ENCODE data around the gene CPT1C.
A peak's percentile ranks its signal among the peaks of the same experiment; 100 is the strongest.

The CPT1C gene

DNA sequence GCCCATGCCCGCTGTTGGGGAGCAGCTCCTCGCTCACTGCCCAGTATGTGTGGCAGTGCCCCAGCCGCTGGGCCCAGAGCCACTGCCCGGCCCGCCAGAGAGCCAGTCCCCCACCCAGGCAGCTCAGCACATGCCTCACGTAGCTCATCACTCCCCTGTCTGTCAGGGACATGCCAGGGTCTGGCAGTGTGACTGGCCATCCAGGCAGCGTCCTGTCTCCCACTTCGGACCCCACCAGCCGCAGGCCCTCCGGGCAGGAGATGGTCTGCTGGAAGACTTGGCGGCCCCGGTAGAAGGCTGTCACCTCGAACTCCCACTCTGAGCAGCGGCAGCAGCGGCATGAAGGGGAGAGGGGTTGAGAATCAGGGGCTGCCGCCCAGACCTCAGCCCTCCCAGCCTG lies 28.9 kb upstream of the CPT1C start:
- no peak for DNase-seq

DNA sequence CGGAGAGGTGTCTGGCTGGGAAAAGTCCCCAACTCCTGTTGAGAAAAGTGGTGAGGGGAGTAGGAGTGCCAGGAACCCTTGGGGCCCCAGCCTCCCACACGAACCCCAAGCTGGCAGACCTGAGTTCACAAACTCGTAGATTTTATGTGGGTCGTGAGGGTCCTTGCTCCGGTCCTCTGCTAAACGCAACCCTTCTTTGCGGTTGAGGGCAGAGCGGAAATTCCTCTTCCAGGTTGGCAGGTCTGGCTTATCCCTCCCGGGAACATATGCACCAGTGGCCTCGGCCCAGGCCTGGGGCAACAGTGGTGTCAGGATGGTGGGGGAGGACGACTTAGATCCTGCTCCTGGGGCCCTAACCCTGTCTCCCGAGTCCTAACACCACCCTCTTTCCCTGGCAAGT lies 27.7 kb upstream of the CPT1C start:
- no peak for DNase-seq

DNA sequence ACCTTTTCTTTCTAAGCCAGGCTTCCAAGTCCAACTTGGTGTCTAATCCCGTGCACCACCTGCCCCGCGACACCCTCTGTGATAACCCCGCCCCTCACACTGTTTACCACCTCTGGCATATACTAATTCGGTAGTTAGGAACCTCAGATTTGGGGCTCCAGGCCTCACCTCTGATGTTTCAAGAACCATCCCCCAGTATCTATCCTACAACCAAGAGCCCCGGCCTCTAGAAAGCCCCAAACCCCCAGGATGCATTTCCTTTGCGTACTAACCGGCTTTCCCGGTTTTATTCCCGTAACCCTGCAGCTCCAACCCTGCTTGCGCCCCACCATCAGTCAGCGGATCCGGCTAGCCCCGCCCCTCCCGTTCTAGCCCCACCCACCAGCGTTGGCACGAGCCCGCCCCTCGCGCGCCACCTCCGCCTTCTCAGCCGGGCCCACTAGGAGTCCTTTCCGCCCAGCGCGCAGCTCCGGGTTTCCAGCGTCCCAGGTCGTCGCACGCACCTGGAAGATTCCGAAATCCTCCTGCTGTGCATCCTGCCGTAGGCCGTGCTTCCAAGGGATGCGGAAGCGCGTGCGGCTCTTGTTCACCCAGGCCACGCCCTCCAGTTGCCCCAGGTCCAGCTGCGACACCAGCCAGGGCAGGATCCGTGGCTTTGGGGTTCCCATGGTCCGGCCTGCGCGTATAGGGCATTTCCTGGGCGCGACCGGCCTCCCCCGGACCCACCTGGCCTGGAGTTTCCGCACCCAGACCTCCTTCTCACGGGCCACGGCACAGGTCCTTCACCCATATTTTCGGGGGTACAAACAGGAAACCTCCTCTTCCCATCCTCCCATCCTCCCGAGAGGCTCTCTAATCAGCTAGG lies 26.5 kb upstream of the CPT1C start:
- peak; percentile 80 for DNase-seq

DNA sequence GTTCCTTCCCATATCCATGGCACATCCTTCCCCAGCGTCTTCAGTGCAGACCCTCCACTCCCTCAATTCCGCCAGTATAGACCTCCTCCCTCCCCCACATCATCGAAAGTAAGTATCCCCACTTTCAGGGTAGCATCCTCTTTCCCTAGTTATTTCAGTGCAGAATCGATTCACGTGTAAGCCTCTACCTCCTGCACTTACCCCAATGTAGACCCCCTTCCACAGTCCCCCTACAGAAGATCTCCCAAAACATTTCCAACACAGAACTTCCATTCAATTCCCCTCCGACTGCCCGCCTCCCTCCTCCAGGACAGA lies 25.9 kb upstream of the CPT1C start:
- DNase-seq: no peak

DNA sequence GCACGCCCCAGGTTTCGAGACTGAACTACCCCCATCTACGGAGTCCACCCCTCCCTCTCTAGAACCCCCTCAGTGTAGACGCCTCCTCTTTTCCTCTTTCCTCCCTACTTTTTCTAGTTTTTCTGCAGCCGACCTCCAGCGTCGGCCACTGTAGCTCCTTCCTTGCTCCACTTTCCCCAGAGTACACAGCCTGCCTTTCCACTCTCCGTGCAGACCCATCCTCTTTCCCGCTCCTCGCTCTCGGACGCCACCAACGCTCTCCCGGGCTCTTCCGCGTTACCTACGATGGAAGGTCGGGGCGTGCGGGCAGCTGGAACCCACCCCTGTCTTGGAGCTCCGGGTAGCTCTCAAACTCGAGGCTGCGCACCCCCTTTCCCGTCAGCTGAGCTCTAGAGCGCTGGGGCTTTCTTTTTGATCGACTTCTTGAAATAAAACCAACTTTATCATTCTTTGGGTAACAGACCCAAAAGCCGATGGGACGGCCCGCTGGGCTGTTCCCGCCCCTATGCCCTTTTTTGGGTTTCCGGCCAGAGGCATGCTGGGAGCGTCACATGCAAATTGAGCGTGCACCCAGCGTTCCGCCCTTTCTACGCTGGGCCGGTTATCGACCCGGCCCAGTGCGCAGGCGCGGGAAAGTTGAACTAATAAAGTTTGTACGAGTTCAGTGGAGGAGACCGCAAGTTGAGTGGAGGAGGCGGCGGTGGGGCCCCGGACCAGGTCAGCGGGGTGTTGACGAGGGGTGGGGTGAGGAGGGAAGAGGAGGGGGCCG lies 25.4 kb upstream of the CPT1C start, which contains the start of the genes BCL2L12 and IRF3:
Gene BCL2L12, plus strand, starts transcription at position 583 of the 769 bp plus-strand sequence. CDS start 760 bp downstream, outside the sequence.
Gene IRF3, minus strand, starts transcription at position 507 of the 769 bp plus-strand sequence. CDS start 1,019 bp downstream, outside the sequence.
- peak; percentile 89 for DNase-seq

DNA sequence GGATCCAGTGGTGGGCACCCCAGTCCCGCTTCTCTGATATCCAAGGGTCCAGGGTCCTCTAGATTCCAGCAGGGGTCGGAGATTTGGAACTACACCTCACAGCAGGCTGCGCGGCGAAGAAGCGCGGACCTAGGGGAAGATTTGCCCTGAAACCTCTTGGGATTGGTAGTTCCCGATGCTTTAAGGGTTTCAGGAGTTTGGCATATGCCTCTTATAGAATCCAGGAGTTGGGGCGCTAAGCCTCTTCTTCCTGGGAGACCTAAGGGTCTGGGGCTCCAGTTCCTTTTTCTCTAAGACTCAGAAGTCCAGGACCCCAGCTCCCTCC lies 24.8 kb upstream of the CPT1C start:
- no peak for DNase-seq

DNA sequence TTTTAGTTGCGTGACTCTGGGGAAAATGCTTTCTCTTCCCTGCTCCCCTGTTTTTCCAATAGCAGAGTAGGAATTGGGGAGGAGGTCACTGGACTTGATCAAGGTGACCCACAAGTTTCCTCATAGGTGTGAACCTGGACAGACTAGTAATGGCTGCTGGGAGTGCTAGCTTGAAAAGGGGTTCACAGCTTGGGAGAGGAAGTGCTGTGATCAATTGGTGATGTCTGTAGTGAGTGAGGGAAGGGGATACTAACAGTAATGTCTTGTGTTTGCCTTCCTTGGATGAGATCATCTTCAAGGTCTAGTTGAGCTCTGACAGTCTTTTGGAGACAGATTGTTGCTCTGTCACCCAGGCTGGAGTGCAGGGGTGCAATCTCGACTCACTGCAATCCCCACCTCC lies 23.4 kb upstream of the CPT1C start:
- DNase-seq: no peak

DNA sequence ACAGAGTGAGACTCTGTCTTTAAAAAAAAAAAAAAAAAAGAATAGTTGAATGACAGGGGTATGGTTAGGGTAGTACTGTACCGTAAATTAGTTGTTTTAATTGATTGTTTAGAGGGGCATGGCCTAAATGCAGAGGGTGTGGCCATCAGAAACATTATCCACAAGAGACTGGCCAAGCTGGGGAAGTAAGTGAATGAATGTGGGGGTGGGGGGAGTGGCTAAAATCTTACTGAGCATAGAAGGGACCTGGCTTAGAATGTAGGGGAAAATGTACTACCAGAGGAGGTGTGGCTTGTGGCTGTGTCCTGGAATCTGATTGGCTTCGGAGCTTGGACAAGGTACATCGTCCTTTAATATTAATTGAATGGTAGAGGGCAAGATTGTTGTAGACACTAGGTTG lies 21.4 kb upstream of the CPT1C start:
- DNase-seq: no peak

DNA sequence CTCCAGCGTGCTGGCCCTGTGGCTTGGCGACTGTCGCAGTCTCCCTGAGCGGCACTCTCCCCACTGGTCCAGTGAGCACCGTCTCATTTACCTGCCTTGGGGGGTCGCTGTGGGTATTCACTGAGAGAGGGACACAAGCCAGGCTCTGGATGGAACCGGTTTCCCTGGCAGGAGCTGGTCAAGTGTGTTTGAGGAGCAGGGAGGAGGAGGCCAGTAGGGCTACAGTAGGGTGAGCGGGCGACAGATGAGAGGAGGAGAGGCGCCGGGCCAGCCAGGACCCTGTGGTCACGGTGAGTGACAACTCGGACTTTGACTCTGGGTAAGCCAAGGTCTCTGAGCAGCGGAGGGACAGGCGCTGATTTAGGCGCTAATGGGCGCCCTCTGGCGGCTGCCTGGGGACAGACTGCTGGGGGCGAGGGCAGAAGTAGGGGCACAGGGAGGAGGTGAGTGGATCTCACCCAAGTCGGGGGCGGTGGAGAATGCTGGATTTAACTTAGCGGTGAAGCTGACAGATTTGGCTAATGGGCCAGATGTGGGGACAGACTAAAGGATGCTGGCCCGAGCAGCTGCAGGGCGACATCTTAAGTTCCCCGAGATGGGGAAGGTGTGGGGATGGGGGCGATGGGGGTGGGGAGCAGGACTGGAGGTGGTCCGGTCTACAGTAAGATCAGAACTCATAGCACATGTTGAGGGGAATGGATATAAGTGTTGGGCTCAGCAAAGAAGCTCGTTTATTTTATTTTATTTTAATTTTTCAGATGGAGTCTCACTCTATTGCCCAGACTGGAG lies 18.6 kb upstream of the CPT1C start:
- peak; percentile 82 for DNase-seq

DNA sequence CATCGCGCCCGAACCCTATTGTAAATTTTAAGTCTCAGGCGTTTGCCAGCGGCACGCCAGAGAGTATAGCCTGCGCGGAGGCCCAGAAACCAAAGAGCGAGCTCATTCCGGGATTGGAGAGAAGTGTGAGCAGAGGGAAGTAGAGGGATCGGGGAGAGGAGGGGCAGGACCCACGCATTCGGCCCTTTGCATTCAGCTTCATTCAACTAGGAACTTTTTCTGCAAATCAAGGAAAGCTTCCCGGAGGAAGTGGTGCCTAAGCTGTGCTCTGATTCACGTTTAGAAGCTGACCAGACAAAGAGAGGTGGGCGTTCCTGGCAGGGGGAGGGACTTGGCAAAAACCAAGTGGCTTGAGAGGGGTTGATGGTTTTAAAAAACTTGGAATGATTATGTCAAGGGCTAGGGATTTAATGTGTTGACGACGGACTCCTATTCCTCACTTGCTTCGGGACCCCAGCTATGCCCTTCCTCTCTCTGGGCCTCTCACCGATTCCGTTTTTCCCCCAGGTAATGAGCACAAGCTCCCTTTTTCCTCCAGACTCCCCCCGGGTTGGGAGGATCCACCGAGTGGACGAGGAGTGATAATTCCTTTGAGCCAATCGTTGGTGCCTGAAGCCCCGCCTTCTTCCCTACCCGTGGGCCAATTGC lies 14.7 kb upstream of the CPT1C start:
- peak; percentile 86 for DNase-seq

DNA sequence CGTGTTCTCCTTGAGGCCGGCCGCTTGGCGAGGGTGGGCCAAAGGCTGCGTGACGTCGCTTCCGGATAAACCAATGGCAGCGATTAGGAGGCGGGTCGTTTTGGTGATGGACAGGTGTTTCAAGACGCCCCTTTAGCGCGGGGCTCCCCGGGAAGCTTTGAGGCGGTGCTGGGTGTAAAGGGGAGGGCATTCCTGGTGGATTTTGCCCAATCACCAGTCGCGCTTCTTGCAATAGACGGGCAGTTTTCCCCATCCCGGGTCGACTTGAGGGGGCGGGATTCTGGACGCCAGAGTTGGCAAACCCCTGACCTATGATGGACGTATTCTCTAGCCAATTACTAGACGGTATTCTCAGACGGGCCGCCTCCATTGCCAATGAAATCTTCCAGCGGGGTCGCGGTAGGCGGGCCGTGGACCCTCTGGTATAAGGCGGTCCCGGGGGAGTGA lies 14.1 kb upstream of the CPT1C start:
- peak; percentile 100 for DNase-seq

DNA sequence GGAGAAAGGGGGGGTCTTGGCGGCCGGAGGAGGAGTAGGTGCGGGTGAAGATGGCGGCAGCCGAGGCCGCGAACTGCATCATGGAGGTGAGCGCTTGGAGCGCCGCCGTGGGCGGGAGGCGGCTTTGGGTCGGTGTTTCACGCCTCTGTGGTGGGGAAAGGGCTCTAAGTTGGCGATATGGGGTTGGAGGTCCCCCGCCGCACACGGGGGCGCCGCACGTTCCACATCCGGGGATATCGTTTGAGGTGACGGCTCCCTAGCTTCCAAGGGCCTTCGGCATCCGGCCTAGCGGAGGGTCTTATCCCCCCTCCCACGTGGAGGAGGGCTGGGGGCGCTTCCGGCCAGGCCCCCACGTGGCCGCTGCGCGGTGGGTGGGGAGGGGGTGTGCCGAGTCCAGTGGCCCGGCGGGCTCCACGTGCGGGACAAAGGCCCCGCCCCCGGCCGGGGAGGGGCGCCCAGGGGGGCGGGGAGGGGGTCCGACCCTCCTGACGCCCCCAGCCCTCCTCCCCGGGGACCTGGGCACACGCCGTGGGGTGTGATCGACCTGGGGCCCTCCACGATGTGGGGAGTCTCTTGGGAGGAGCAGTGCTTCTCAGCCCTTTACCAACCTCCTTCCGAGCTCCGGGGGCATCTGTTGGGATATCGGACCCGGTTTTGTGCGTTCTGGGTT lies 13.6 kb upstream of the CPT1C start, which contains the start of gene PRMT1:
Gene PRMT1, plus strand, starts transcription at position 41 of the 670 bp plus-strand sequence. Its CDS starts 10 bp downstream, at position 51.
- peak; percentile 65 for DNase-seq

DNA sequence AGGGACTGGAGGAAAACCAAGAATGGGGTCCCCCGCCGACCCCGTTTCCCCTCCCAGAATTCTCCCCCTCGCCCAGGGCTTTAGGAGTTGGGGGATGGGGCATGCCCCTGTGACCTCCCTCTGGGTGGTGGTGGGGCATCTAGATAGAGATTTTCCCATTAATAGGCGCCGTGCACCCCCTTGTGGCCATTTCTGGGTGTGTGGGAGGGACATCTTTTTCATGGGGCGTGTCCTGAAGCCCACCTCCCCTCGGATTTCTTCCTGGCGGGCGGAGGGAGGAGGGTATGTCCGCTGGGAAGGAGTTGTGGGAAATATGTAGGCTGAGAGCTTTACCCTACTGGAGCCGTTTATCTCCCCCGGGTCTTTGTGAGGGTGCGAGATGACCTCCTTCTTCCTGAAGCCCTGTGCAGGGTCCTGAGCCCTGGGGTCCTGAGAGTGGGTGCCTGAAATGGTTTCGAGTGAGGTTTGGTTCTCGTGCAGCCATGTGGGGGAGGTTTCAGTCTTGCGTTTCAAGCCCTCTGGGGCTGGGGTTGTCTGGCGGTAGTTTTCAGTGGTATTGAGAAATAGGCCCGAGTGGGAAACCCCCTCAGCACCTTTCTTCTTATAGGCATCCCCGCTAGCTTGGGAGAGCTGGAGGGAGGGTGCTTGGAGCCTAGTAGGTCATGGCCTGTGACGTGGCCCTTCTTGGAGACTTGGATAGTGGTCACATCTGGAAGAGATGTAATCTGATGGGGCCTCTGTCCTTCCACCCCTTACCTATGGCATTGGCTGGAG lies 12.8 kb upstream of the CPT1C start:
- DNase-seq: peak; percentile 70

DNA sequence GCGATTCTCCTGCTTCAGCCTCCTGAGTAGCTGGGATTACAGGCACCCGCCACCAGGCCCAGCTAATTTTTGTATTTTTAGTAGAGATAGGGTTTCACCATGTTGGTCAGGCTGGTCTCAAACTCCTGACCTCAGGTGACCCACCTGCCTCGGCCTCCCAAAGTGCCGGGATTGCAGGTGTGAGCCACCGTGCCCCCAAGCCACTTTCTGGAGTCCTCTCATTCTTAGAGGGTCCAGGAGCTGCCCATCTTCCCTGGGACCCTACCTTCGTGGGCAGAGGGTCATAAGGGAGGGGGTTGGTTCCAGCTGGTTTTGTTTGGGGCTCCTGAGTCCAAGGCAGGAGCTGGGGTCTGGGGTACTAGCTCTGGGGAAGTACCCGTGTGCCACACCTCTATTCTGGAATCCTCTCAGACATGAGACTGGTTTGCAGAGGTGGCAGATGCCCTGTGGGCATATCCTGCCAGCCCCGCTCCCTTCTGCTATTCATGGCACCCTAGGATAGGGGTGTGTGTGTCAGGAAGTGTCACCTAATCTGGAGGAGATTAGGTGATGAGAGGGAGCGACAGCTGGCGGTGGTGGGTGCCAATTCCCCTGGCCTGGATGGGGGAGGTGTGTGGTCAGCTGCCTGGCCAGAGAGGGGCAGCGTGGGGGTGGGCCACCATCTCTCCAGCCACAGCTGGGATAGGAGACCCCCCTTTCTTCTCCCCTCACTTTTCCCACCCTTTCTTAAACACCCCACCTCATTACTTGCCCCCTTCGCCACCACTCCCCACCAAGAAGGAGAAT lies 11.7 kb upstream of the CPT1C start:
- DNase-seq: no peak

DNA sequence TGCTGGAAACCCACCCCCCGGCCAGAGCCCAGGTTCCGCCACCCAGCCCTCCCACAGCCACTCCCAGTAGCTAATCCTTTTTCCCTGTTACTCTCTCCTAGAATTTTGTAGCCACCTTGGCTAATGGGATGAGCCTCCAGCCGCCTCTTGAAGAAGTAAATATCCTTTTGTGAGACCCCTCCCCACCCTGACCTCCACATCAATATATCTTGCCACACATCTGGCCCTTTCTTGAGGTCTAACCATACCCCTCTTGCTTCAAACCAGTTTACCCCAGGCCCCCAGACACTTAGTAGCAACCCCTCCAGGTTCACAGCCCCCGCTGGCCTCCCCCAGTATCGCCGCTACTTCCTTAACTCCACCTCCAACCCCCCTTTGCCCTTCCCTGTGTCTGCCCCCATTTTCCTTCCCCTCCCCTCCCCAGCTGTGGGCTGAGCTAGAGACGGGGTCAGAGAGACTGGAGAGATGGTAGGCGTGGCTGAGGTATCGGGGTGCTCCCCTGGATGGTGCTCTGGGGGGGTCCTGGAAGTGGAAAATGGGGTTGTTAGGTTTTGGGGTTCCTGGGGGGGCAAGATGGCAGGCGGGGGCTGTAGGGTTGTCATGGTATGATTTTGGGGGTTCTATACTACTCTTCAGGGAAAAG lies 11.0 kb upstream of the CPT1C start:
- DNase-seq: no peak

DNA sequence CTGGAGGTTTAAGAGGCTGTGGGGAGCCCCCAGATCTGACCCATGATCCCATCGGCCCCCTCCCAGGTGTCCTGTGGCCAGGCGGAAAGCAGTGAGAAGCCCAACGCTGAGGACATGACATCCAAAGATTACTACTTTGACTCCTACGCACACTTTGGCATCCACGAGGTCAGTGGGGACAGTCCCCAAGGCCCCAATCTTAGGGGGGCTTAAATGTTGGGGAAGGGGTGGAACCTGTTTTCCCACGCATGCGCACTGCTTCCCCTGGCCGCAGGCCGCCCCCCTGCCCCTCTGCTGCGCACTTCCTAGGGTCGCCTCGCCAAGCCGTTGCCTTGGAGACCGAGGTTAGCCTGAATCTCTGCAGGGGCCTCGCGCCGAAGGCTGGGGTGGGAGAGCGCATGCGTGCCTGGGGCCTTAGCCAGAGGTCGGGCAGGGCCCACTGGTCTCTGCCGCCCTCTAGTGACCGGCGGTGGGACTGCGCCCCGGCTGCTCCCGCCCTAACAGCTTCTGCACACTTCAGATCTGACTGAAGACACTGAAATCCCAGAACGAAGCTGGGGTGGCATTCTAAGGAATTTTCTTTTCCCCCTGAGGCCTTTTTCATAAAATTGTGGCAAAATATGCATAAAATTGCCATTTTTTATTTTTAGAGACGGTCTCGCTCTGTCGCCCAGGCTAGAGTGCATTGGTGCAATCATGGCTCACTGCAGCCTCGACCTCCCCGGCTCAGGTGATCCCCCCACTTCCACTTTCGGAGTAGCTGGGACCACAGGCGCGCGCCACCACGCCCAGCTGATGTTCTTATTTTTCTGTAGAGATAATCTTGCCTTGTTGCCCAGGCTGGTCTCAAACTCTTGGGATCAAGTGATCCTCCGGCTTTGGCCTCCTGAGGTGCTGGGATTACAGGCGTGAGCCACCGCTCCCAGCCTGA lies 10.2 kb upstream of the CPT1C start:
- peak; percentile 84 for DNase-seq

DNA sequence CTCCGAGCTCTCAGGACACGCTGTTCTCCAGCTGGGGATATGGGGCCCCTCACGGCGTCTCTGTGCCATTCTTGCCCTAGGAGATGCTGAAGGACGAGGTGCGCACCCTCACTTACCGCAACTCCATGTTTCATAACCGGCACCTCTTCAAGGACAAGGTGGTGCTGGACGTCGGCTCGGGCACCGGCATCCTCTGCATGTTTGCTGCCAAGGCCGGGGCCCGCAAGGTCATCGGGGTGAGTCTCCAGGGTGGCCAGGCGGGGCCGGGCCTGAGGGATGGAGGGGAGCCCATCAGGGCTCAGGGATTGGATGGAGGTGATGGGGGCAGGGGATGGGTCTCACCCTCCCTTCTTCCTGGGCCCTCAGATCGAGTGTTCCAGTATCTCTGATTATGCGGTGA lies 9.1 kb upstream of the CPT1C start:
- no peak for DNase-seq

DNA sequence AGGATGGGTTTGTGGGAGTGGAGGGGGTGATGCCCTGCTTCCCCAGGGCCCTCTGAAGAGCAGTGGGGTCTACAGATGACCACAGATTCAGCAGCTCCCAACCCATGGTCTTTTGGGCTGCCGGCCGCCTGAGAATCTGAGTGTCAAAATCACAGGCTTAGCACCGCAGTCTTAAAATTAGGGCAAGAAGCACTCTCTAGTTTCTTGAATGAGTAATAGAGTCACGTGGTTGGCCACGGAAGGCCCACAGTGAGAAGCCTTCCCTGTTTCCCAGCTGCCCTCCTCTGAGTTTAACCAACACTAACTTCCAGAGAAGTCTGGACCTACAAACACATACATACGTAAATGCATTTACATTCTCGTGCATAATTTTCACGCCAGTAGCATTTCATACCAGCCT lies 8.6 kb upstream of the CPT1C start:
- no peak for DNase-seq

DNA sequence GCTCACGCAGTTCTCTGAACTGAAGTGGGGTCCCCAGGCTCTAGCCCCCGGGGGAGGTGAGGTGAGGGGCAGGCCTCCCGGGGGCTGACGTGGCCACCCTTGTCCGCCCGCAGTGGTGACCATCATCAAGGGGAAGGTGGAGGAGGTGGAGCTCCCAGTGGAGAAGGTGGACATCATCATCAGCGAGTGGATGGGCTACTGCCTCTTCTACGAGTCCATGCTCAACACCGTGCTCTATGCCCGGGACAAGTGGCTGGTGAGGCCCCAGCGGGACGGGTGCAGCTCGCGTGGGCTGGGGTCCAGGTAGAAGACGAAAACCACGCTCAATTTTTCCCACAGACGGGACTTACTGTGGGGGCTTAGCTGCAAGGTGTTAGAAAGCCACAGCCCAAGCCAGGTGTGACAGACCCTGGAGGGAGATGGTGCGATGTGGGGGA lies 7.1 kb upstream of the CPT1C start:
- no peak for DNase-seq

All from COR-L47 (cell line).